SK-N-MC (cell line): Measurements from ENCODE around the gene TLE4.

Experiments used
- EZH2 ChIP-seq: fragments of 200-600 bp; sonication (generic); IDR thresholded peaks from one replicate; pipeline ENCODE4 v1.6.1; 2017; ENCODE audit warnings: antibody characterized with exemption
- FOXP2 ChIP-seq: optimal IDR thresholded peaks from 2 replicates; pipeline ENCODE3; 2011; ENCODE audit warnings: mild to moderate bottlenecking, moderate library complexity; ENCODE audit not compliant: insufficient read depth; ENCODE audit errors: extremely low read length, control extremely low read depth
- POLR2AphosphoS5 ChIP-seq: IDR thresholded peaks from 2 replicates; pipeline ENCODE4 v1.6.1; 2012; ENCODE audit warnings: mild to moderate bottlenecking, low read depth, low read length, borderline replicate concordance

DNA sequence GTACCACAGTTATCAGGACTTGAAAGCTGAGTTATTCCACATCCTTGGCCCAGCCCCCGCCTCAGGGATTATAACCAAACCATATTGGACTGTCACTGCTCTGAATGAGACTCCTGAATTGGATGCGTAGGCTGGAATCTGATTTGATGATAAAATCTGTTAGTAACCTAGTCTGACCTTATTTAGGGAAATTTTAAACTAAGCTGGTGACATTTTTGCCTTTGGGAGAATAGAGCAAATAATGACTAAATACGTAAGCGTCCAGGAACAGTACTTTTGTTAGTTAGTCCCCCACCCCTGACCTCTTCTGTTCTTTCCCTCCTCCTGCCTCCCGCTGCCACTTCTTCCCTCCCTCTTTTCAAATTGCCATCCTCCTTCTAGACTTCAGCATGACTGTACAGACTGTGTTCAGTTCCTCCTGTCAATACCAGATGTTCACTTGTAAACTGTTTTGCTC, 92.6 kb downstream of the TLE4 start:
- TF ChIP-seq EZH2 (no peak), POLR2AphosphoS5 (no peak), FOXP2 (no peak)
